Activated naive CD4-positive, alpha-beta T cell treated with anti-CD3 and anti-CD28 coated beads, Interleukin-2, amount 50 U/mL, for 24 hours (primary cell): ENCODE data around the gene NAB2.

Source experiments
- H3K27ac Mint-ChIP-seq: one replicate; pipeline ENCODE4 v1.8.0; 2021; ENCODE audit warnings: mild to moderate bottlenecking, mixed read lengths
- H3K27me3 Mint-ChIP-seq: one replicate; pipeline ENCODE4 v1.8.0; 2021; ENCODE audit warnings: mixed read lengths
- H3K36me3 Mint-ChIP-seq: one replicate; pipeline ENCODE4 v1.8.0; 2021; ENCODE audit warnings: mixed read lengths
- H3K4me1 Mint-ChIP-seq: one replicate; pipeline ENCODE4 v1.8.0; 2021; ENCODE audit warnings: mixed read lengths
- H3K4me3 Mint-ChIP-seq: one replicate; pipeline ENCODE4 v1.8.0; 2021; ENCODE audit warnings: mild to moderate bottlenecking, mixed read lengths
- H3K9me3 Mint-ChIP-seq: one replicate; pipeline ENCODE4 v1.8.0; 2021; ENCODE audit warnings: mixed read lengths

NAB2 gene

GRCh38 chr12:57128519-57129247 is 39.8 kb downstream of the NAB2 start:
- Mint-ChIP-seq H3K4me3 (peak overlapping the region; percentile 30), H3K9me3 (no peaks in the 10 kb centered on the region), H3K27me3 (no peaks in the 10 kb centered on the region), H3K4me1 (peaks cover 12% of the 10 kb centered on the region), H3K27ac (no peak overlapping the region), H3K36me3 (no peaks in the 10 kb centered on the region)

GRCh38 chr12:57129321-57129842 is 40.5 kb downstream of the NAB2 start:
- H3K9me3 Mint-ChIP-seq = no peaks in the 10 kb centered on the region
- H3K4me3 Mint-ChIP-seq = peak overlapping the region; percentile 27
- peaks cover 9% of the 10 kb centered on the region for H3K4me1 Mint-ChIP-seq
- no peaks in the 10 kb centered on the region for H3K27me3 Mint-ChIP-seq
- no peaks in the 10 kb centered on the region for H3K36me3 Mint-ChIP-seq
- H3K27ac Mint-ChIP-seq = no peak overlapping the region

- Mint-ChIP-seq H3K36me3 (no peaks in the 10 kb centered on the region), H3K4me1 (peaks cover 7% of the 10 kb centered on the region), H3K27ac (no peak overlapping the region), H3K9me3 (no peaks in the 10 kb centered on the region), H3K4me3 (peak overlapping the region; percentile 27), H3K27me3 (no peaks in the 10 kb centered on the region)
These were observed 41.0 kb downstream of the NAB2 start for GRCh38 chr12:57129889-57130288.

- Mint-ChIP-seq H3K27ac (no peak overlapping the region), H3K4me3 (no peak overlapping the region), H3K36me3 (no peaks in the 10 kb centered on the region), H3K4me1 (peaks cover 7% of the 10 kb centered on the region), H3K27me3 (no peaks in the 10 kb centered on the region), H3K9me3 (no peaks in the 10 kb centered on the region)
These were observed 42.0 kb downstream of the NAB2 start for GRCh38 chr12:57130941-57131340.

- H3K4me1 Mint-ChIP-seq = peaks cover 1% of the 10 kb centered on the region
- H3K27me3 Mint-ChIP-seq = no peaks in the 10 kb centered on the region
- no peaks in the 10 kb centered on the region for H3K9me3 Mint-ChIP-seq
- H3K36me3 Mint-ChIP-seq = no peaks in the 10 kb centered on the region
- H3K27ac Mint-ChIP-seq = peak overlapping the region; percentile 9
- H3K4me3 Mint-ChIP-seq = no peak overlapping the region
These were observed 43.2 kb downstream of the NAB2 start for GRCh38 chr12:57131896-57132744.

- no peaks in the 10 kb centered on the region for H3K9me3 Mint-ChIP-seq
- no peaks in the 10 kb centered on the region for H3K4me1 Mint-ChIP-seq
- no peaks in the 10 kb centered on the region for H3K27me3 Mint-ChIP-seq
- no peaks in the 10 kb centered on the region for H3K36me3 Mint-ChIP-seq
- no peak overlapping the region for H3K27ac Mint-ChIP-seq
- no peak overlapping the region for H3K4me3 Mint-ChIP-seq
These were observed 44.2 kb downstream of the NAB2 start for GRCh38 chr12:57133013-57133569.

- Mint-ChIP-seq H3K4me1 (no peaks in the 10 kb centered on the region), H3K9me3 (no peaks in the 10 kb centered on the region), H3K27me3 (no peaks in the 10 kb centered on the region), H3K27ac (no peak overlapping the region), H3K36me3 (no peaks in the 10 kb centered on the region), H3K4me3 (no peak overlapping the region)
These were observed 45.0 kb downstream of the NAB2 start for GRCh38 chr12:57133916-57134315.

- no peaks in the 10 kb centered on the region for H3K9me3 Mint-ChIP-seq
- no peak overlapping the region for H3K27ac Mint-ChIP-seq
- H3K4me1 Mint-ChIP-seq = no peaks in the 10 kb centered on the region
- no peaks in the 10 kb centered on the region for H3K36me3 Mint-ChIP-seq
- no peak overlapping the region for H3K4me3 Mint-ChIP-seq
- H3K27me3 Mint-ChIP-seq = no peaks in the 10 kb centered on the region
These were observed 46.0 kb downstream of the NAB2 start for GRCh38 chr12:57134949-57135348.

GRCh38 chr12:57135527-57136326 is 46.8 kb downstream of the NAB2 start:
- H3K4me1 Mint-ChIP-seq = no peaks in the 10 kb centered on the region
- H3K27me3 Mint-ChIP-seq = no peaks in the 10 kb centered on the region
- H3K27ac Mint-ChIP-seq = no peak overlapping the region
- H3K4me3 Mint-ChIP-seq = no peak overlapping the region
- no peaks in the 10 kb centered on the region for H3K36me3 Mint-ChIP-seq
- H3K9me3 Mint-ChIP-seq = no peaks in the 10 kb centered on the region

GRCh38 chr12:57138526-57139272 is 49.8 kb downstream of the NAB2 start:
- no peaks in the 10 kb centered on the region for H3K9me3 Mint-ChIP-seq
- no peaks in the 10 kb centered on the region for H3K27me3 Mint-ChIP-seq
- H3K36me3 Mint-ChIP-seq = no peaks in the 10 kb centered on the region
- H3K4me1 Mint-ChIP-seq = peaks cover 7% of the 10 kb centered on the region
- no peak overlapping the region for H3K4me3 Mint-ChIP-seq
- H3K27ac Mint-ChIP-seq = no peak overlapping the region

- Mint-ChIP-seq H3K4me1 (peaks cover 7% of the 10 kb centered on the region), H3K9me3 (no peaks in the 10 kb centered on the region), H3K4me3 (no peak overlapping the region), H3K36me3 (no peaks in the 10 kb centered on the region), H3K27ac (no peak overlapping the region), H3K27me3 (no peaks in the 10 kb centered on the region)
These were observed 51.1 kb downstream of the NAB2 start for GRCh38 chr12:57139796-57140649.

- no peak overlapping the region for H3K27ac Mint-ChIP-seq
- H3K36me3 Mint-ChIP-seq = no peaks in the 10 kb centered on the region
- no peaks in the 10 kb centered on the region for H3K9me3 Mint-ChIP-seq
- H3K4me1 Mint-ChIP-seq = peaks cover 7% of the 10 kb centered on the region
- no peak overlapping the region for H3K4me3 Mint-ChIP-seq
- no peaks in the 10 kb centered on the region for H3K27me3 Mint-ChIP-seq
These were observed 52.3 kb downstream of the NAB2 start for GRCh38 chr12:57141249-57141648.

- H3K36me3 Mint-ChIP-seq = no peaks in the 10 kb centered on the region
- peaks cover 7% of the 10 kb centered on the region for H3K4me1 Mint-ChIP-seq
- H3K27me3 Mint-ChIP-seq = no peaks in the 10 kb centered on the region
- H3K4me3 Mint-ChIP-seq = no peak overlapping the region
- no peak overlapping the region for H3K27ac Mint-ChIP-seq
- H3K9me3 Mint-ChIP-seq = no peaks in the 10 kb centered on the region
These were observed 53.2 kb downstream of the NAB2 start for GRCh38 chr12:57142121-57142520.

GRCh38 chr12:57142727-57143126 is 53.8 kb downstream of the NAB2 start:
- Mint-ChIP-seq H3K4me3 (no peak overlapping the region), H3K4me1 (peaks cover 7% of the 10 kb centered on the region), H3K9me3 (no peaks in the 10 kb centered on the region), H3K27ac (no peak overlapping the region), H3K36me3 (no peaks in the 10 kb centered on the region), H3K27me3 (no peaks in the 10 kb centered on the region)
